NCI-H345 treated with DMSO at 0.1 percent for 48 hours (cell line): ENCODE measurements around the gene TBC1D8.
"Not testable (repeated sequence)": the region's sequence is repeated elsewhere in the genome, so short reads cannot be mapped to it uniquely, and the experiment has no call there.

Source experiments
- DNase-seq: peaks from one replicate; lab custom pipeline; 2025; ENCODE audit not compliant: unreplicated experiment; lab: John Stamatoyannopoulos, UW

Gene TBC1D8

DNA sequence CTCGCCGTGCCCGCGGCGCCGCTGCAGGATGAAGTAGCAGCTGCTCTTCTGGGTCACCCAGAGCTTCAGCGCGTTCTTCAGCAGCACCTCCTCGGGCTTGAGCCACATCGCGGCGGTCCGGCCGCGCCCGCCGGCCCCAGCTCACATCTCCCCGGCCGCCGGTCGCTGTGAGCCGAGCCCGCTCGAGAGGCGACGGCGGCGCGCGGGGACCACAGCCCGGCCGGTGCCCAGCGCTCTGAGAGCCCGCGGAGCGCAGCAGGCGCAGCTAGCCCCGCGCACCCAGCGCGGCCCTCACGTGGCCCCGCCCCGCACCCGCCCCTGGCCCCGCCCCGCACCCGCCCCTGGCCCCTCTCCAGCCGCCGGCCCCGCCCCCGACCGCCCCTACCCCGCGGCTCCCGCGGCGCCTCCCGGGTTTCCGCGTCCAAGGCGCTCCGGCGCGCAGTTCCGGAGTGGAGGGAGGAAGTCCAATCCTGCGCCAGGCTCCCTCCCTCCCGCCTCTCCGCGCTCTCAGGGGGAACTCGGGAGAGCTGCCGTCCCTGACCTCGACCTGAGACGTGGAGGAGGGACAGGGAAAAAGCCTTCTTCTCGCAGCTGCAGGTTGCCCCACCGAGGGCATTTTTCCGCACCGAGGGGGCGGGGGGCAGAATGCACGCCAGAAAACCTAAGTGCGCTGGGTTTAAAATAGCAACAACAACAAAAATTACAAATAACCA lies at the start of gene TBC1D8:
Gene TBC1D8, minus strand, starts transcription at position 237 of the 713 bp plus-strand sequence. Its CDS starts 129 bp downstream, at position 108.
- peak; percentile 72 for DNase-seq

- DNase-seq = no peak
These were observed 49.5 kb upstream of the TBC1D8 start for GRCh38 chr2:101200676-101201075.

- DNase-seq = no peak
These were observed 48.1 kb upstream of the TBC1D8 start for GRCh38 chr2:101199251-101199791.

DNA sequence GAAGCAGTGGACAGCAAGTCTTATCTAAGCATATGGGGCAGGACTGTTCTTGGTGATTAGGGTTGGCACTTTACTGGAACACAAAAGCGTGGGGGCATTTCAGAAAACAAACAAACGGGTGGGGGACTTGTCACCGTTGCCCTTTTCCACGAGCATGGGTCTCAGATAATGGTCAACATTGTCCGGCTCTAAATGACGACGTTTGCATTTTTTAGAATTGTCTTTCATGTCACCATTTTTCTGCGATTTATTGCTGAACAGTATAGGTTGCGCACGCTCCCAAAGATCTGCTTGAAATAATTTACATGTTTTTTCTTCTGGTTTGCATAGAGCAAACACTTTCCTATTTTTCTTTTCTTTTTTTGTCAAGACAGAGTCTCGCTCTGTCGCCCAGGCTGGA lies 46.6 kb upstream of the TBC1D8 start:
- DNase-seq = no peak

- DNase-seq = no peak
These were observed 46.1 kb upstream of the TBC1D8 start for GRCh38 chr2:101197215-101197745.

- DNase-seq = no peak
These were observed 44.9 kb upstream of the TBC1D8 start for GRCh38 chr2:101195871-101196661.

GRCh38 chr2:101193033-101193626 lies 41.9 kb upstream of the TBC1D8 start:
- no peak for DNase-seq

- DNase-seq = no peak
These were observed 39.8 kb upstream of the TBC1D8 start for GRCh38 chr2:101190747-101191516.

DNA sequence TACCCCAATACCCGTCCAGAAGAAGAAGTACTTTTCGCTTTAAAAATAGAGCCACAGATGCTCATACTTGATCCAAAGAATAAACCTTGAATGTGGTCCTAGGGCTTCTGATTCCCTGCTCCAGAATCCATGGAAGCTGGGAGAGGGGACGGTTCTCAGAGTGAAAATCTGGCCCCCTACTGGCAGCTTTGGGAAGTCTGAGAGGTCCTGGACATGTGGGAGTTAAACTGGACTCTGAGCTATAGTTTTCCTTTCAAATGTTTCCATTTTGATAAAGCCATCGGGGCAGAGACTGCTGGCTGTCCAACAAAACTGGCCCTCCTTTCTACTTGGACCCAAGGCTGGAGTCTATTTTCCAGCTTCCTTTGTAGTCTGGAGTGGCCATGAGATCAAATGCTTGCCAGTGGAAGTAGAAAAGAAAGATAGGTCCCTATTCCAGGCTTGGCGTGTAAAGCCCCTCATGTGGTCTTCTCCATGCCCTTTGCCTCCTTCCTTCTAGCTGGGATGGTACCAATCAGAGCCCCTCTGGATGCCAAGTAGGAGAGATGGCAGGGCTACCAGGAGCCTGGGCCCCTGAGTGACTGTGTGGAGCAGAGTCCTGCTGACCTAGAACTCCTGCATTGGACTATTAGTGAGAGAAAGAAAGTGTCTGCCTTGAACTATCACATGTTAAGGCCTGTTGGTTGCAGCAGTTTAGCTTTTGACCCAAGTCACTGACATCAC lies 37.7 kb upstream of the TBC1D8 start:
- DNase-seq = no peak

- no peak for DNase-seq
These were observed 35.9 kb upstream of the TBC1D8 start for GRCh38 chr2:101187131-101187530.

DNA sequence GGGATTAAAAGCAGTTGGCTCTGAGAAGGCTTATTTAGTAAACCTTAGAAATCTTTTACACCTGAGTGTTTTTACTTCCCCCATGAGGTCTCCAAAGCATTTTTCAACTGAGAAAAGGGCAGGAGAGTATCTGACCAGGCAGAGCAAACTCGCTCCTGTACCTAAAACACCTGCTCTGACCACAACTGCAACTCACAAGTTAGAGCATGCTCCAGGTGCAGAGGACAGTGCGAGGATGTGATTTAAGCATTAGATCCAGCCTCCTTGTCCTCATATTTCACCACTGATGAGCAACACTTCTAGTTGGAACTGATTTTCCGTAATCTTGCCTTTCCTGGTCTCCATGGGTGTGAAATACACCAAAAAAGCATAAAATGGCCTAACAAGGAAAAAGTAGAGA lies 34.5 kb upstream of the TBC1D8 start:
- DNase-seq = no peak

GRCh38 chr2:101185085-101185484 lies 33.9 kb upstream of the TBC1D8 start:
- peak; percentile 15 for DNase-seq

DNA sequence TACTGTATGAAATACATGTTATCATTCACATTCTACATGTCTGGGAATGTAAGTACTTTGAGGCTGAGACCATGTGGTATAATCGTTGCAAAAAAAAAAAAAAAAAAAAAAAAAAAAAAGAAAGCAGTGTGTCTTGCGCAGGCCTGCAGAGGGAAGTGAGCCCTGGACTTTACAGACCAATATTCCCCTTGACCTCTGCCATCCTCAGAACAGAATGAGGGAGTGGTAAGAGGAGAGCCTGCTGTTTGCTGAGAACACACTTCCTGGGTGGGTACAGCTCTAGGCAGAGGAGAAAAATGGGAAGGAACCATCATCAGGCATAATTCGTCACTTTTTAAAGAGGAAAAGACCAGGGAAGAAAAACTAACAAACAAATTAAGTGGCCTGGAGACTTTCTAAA lies 28.8 kb upstream of the TBC1D8 start:
- no peak for DNase-seq

DNA sequence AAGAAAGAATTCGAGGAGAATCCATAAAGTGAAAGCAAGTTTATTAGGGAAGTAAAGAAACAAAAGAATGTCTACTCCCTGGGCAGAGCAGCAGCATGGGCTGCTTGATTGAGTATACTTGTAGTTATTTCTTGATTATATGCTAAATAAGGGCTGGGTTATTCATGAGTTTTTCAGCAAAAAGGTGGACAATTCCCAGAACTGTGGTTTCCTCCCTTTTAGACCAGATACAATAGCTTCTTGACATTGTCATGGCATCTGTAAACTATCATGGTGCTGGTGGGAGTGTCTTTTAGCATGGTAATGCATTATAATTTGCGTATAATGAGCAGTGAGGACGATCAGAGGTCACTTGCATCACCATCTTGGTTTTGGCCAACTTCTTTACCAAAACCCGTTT lies 25.6 kb upstream of the TBC1D8 start:
- no peak for DNase-seq

GRCh38 chr2:101175991-101176390 lies 24.8 kb upstream of the TBC1D8 start:
- DNase-seq = no peak

GRCh38 chr2:101173707-101174295 lies 22.6 kb upstream of the TBC1D8 start:
- DNase-seq = no peak

DNA sequence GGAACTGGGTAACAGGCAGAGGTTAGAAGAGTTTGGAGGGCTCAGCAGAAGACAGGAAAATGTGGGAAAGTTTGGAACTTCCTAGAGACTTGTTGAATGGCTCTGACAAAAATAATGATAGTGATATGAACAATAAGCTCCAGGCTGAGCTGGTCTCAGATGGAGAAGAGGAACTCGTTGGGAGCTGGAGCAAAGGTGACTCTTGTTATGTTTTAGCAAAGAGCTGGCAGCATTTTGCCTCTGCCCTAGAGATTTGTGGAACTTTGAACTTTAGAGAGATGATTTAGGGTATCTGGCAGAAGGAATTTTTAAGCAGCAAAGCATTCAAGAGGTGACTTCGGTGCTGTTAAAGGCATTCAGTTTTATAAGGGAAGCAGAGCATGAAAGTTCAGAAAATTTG lies 18.6 kb upstream of the TBC1D8 start:
- DNase-seq = not testable (repeated sequence)

DNA sequence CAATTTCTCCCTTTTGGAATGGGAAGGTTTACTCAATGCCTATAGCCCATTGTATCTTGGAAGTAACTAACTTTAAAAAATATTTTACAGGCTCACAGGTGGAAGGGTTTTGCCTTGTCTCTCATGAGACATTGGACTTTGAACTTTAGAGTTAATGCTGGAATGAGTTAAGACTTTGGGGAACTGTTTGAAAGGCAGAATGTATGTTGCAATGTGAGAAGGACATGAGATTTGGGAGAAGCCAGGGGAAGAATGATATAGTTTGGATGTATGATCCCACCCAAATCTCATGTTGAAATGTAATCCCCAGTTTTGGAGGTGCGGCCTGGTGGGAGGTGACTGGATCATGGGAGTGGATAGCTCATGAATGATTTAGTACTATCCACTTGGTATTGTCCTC lies 17.5 kb upstream of the TBC1D8 start:
- DNase-seq = no peak

DNA sequence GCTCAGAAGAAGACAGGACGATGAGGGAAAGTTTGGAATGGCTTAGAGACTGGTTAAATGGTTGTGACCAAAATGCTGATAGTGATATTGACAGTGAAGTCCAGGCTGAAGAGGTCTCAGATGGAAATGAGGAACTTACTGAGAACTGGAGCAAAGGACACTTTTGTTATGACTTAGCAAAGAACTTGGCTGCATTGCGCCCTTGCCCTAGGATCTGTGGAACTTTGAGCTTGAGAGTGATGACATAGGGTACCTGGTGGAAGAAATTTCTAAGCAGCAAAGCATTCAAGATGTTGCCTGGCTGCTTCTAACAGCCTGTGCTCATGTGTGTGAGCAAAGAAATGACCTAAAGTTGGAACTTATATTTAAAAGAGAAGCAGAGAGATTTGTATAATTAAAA lies 16.4 kb upstream of the TBC1D8 start:
- DNase-seq = not testable (repeated sequence)

- DNase-seq = no peak
These were observed 12.8 kb upstream of the TBC1D8 start for GRCh38 chr2:101164021-101164420.
